Retinal pigment epithelial cell (primary cell): Measurements from ENCODE around the gene ALKAL2.

Source experiments
- DNase-seq: peaks from one replicate; pipeline ENCODE4 v3.0.0-alpha.2; 2010; ENCODE audit warnings: low read depth
- H3K4me3 ChIP-seq: 2 replicates; pipeline ENCODE4 v1.5.1; 2011; ENCODE audit warnings: mild to moderate bottlenecking, low read length, control low read depth, moderate library complexity
- TF ChIP-seq, protein P1 (sequence below): conservative IDR thresholded peaks from 2 replicates; pipeline ENCODE4 v1.5.1; 2011; ENCODE audit warnings: low read depth, low read length, control low read depth, inconsistent platforms

ALKAL2 gene

DNA sequence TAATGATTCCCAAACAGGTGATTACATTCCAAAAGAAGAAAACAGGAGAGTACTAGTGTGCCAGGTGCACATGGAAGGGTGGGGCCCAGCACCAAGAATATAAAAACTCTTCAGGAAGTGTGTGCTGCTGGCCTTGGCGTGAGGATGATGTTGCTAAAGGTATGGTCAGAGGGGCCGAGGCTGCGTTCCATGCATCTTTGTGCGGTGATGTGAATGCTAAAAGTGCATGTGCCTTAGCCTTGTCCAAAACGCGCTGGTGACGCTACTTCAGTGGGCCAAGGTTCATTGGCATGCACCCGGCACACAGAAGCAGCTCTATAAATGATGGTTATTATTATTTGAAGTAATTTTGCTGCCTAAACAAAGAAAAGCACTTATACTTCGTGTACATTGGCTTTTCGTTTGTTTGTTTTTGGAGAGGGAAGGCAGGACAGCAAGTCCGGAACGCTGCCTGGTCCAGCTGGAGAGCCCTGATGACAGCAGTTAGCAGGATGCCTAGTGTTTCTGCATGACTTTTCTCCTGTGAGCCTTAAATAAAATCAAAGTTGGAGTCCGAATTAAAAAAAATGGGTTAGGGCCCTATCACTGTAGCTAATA lies 2.9 kb downstream of the ALKAL2 start:
- no peak overlapping the region for H3K4me3 ChIP-seq
- TF ChIP-seq, protein P1, sequence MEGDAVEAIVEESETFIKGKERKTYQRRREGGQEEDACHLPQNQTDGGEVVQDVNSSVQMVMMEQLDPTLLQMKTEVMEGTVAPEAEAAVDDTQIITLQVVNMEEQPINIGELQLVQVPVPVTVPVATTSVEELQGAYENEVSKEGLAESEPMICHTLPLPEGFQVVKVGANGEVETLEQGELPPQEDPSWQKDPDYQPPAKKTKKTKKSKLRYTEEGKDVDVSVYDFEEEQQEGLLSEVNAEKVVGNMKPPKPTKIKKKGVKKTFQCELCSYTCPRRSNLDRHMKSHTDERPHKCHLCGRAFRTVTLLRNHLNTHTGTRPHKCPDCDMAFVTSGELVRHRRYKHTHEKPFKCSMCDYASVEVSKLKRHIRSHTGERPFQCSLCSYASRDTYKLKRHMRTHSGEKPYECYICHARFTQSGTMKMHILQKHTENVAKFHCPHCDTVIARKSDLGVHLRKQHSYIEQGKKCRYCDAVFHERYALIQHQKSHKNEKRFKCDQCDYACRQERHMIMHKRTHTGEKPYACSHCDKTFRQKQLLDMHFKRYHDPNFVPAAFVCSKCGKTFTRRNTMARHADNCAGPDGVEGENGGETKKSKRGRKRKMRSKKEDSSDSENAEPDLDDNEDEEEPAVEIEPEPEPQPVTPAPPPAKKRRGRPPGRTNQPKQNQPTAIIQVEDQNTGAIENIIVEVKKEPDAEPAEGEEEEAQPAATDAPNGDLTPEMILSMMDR = no peak
- no peak for DNase-seq

DNA sequence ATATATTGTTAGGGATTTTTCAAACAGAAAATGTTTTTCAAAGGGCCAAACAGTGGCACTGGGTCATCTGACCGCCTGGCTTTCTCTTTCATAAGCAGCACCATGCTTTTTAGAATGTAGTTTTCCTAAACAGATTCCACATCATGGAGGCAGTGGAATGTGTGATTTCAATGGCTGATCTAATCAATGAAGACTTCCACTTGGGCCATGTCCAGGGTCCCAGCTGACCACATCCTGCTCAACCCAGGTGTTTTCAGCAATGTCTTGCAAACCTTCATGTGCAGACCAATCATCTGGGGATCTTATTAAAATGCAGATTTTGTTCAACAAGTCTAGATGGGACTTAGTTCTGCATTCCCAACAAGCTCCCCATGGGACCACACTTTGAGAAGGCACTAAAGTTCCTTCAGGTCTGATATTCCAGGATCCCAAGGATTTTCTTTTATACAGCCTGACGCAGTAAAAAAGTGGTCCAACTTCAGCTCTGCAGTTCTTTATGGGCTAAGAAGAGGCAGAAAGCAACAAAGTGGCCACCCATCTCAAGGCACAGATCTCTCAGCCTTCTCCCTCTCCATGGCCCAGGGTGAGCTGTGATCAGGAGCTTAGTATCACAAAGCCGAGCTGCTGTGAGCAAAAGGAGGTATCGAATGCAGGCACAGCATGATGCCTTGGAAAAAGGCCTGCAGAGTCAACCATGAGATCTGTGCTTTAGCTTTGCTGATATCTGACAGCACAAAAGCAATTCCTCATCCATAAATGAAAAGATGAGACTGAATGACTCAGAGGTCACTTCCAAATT lies 3.7 kb downstream of the ALKAL2 start:
- TF ChIP-seq, protein P1 = no peak
- no peak for DNase-seq
- H3K4me3 ChIP-seq = no peak overlapping the region

GRCh38 chr2:282371-283263 lies 5.3 kb downstream of the ALKAL2 start:
- H3K4me3 ChIP-seq = no peak overlapping the region
- TF ChIP-seq, protein P1 = no peak
- no peak for DNase-seq

DNA sequence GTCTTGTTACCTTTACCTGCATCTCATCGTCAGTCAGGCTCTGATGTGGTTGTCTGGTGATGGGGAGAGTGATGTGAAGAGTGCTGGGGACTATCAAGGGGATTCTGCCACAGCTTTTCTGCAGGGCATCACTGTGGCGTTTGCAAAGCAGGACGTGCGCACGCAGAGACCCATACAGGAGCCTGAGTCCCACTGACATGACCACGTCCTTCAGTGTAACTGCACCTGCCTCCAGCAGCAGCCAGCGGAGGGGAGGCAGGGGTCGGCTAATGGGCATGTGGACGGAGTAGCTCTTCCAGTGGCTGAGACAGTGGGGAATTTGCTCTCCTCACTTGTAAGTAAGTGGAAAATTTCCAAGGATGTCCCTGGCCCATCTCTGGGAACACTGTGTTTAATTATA lies 6.5 kb downstream of the ALKAL2 start:
- DNase-seq = no peak
- H3K4me3 ChIP-seq = no peak overlapping the region
- TF ChIP-seq, protein P1 = no peak

GRCh38 chr2:280650-281110 lies 7.2 kb downstream of the ALKAL2 start:
- no peak overlapping the region for H3K4me3 ChIP-seq
- no peak for DNase-seq
- TF ChIP-seq, protein P1 = no peak

- DNase-seq = no peak
- TF ChIP-seq, protein P1 = no peak
- no peak overlapping the region for H3K4me3 ChIP-seq
These were observed 7.8 kb downstream of the ALKAL2 start for GRCh38 chr2:279956-280649.
